Nephron (organoid): Measurements from ENCODE around the gene BRD7.

Experiments
- H3K27ac Mint-ChIP-seq, 3 experiments: 2 replicates each; pipeline ENCODE4 v1.8.0; 2020; ENCODE audit warnings: mixed read lengths in 3 of 3, mild to moderate bottlenecking in 2 of 3, moderate library complexity in 1 of 3
- H3K27me3 Mint-ChIP-seq: 2 replicates; pipeline ENCODE4 v1.8.0; 2021; ENCODE audit warnings: low read depth, mild to moderate bottlenecking, moderate library complexity, mixed read lengths
- H3K36me3 Mint-ChIP-seq: 2 replicates; pipeline ENCODE4 v1.8.0; 2020; ENCODE audit warnings: low read depth, mixed read lengths
- H3K4me1 Mint-ChIP-seq: 2 replicates; pipeline ENCODE4 v1.8.0; 2020; ENCODE audit warnings: mixed read lengths
- H3K4me3 Mint-ChIP-seq, 3 experiments: 2 replicates each; pipeline ENCODE4 v1.8.0; 2020; ENCODE audit warnings: mild to moderate bottlenecking in 3 of 3, mixed read lengths in 3 of 3, moderate library complexity in 2 of 3
- H3K9me3 Mint-ChIP-seq: 2 replicates; pipeline ENCODE4 v1.8.0; 2020; ENCODE audit warnings: mixed read lengths
- CTCF ChIP-seq, 3 experiments: fragments of 200-600 bp; sonication (generic); IDR thresholded peaks; one replicate each; pipeline ENCODE4 v1.5.0; 2021; ENCODE audit warnings: antibody characterized with exemption in 3 of 3; ENCODE audit not compliant: unreplicated experiment in 3 of 3

The BRD7 gene

GRCh38 chr16:50403491-50403890 lies 34.7 kb upstream of the BRD7 start:
- H3K4me3 Mint-ChIP-seq: no peak overlapping the region

GRCh38 chr16:50402298-50402895 lies 33.6 kb upstream of the BRD7 start:
- TF ChIP-seq CTCF (IDR thresholded peaks at IDR 0.05; ENCODE audit: unreplicated experiment in 3 of 3): no peak
- H3K4me1 Mint-ChIP-seq: no peaks in the 10 kb centered on the region
- no peaks in the 10 kb centered on the region for H3K9me3 Mint-ChIP-seq
- H3K27ac Mint-ChIP-seq: no peak overlapping the region
- no peak overlapping the region for H3K4me3 Mint-ChIP-seq
- H3K36me3 Mint-ChIP-seq: no peaks in the 10 kb centered on the region
- peaks cover 4% of the 10 kb centered on the region for H3K27me3 Mint-ChIP-seq

More at GRCh38 chr16:50403491-50403890, 34.7 kb upstream of the BRD7 start:
- H3K36me3 Mint-ChIP-seq: no peaks in the 10 kb centered on the region
- no peak for TF ChIP-seq CTCF (IDR thresholded peaks at IDR 0.05; ENCODE audit: unreplicated experiment in 3 of 3)
- no peaks in the 10 kb centered on the region for H3K4me1 Mint-ChIP-seq
- H3K9me3 Mint-ChIP-seq: no peaks in the 10 kb centered on the region
- no peak overlapping the region for H3K27ac Mint-ChIP-seq
- peaks cover 4% of the 10 kb centered on the region for H3K27me3 Mint-ChIP-seq

- H3K4me3 Mint-ChIP-seq: no peak overlapping the region
- no peak overlapping the region for H3K27ac Mint-ChIP-seq
- TF ChIP-seq CTCF (IDR thresholded peaks at IDR 0.05; ENCODE audit: unreplicated experiment in 3 of 3): no peak
- H3K9me3 Mint-ChIP-seq: no peaks in the 10 kb centered on the region
- H3K36me3 Mint-ChIP-seq: no peaks in the 10 kb centered on the region
- H3K4me1 Mint-ChIP-seq: no peaks in the 10 kb centered on the region
- peaks cover 4% of the 10 kb centered on the region for H3K27me3 Mint-ChIP-seq
These were observed 32.6 kb upstream of the BRD7 start for GRCh38 chr16:50401355-50401754.

- no peak for TF ChIP-seq CTCF (IDR thresholded peaks at IDR 0.05; ENCODE audit: unreplicated experiment in 3 of 3)
- Mint-ChIP-seq H3K9me3 (no peaks in the 10 kb centered on the region), H3K27ac (no peak overlapping the region), H3K4me1 (no peaks in the 10 kb centered on the region), H3K36me3 (no peaks in the 10 kb centered on the region), H3K27me3 (peaks cover 4% of the 10 kb centered on the region), H3K4me3 (no peak overlapping the region)
These were observed 32.2 kb upstream of the BRD7 start for GRCh38 chr16:50400967-50401348.

GRCh38 chr16:50400312-50400966 lies 31.7 kb upstream of the BRD7 start:
- TF ChIP-seq CTCF (IDR thresholded peaks at IDR 0.05; ENCODE audit: unreplicated experiment in 3 of 3): no peak
- Mint-ChIP-seq H3K27ac (no peak overlapping the region), H3K9me3 (no peaks in the 10 kb centered on the region), H3K4me1 (no peaks in the 10 kb centered on the region), H3K36me3 (no peaks in the 10 kb centered on the region), H3K4me3 (no peak overlapping the region), H3K27me3 (peaks cover 4% of the 10 kb centered on the region)

GRCh38 chr16:50399411-50399810 lies 30.6 kb upstream of the BRD7 start:
- H3K9me3 Mint-ChIP-seq: no peaks in the 10 kb centered on the region

More at GRCh38 chr16:50399411-50399810, 30.6 kb upstream of the BRD7 start:
- no peak overlapping the region for H3K4me3 Mint-ChIP-seq
- no peak overlapping the region for H3K27ac Mint-ChIP-seq
- peaks cover 4% of the 10 kb centered on the region for H3K27me3 Mint-ChIP-seq
- no peaks in the 10 kb centered on the region for H3K36me3 Mint-ChIP-seq
- H3K4me1 Mint-ChIP-seq: no peaks in the 10 kb centered on the region
- no peak for TF ChIP-seq CTCF (IDR thresholded peaks at IDR 0.05; ENCODE audit: unreplicated experiment in 3 of 3)
